GM18858 (cell line): ENCODE results near the gene IGLL5.

Experiments
- ATAC-seq: cut with Tn5 transposase; IDR thresholded peaks from one replicate; pipeline ENCODE4 v1.9.1; 2021; ENCODE audit not compliant: unreplicated experiment

IGLL5 gene

GRCh38 chr22:22887621-22888503 lies at the start of gene IGLL5:
TSS of gene IGLL5 (plus strand) at chr22:22887816. CDS start at chr22:22888054, 238 bp downstream.
- no peak for ATAC-seq

- ATAC-seq: no peak
These were observed 49.3 kb upstream of the IGLL5 start for GRCh38 chr22:22838148-22838786.

GRCh38 chr22:22839570-22840314 lies 47.9 kb upstream of the IGLL5 start:
- no peak for ATAC-seq

GRCh38 chr22:22840780-22841179 lies 46.8 kb upstream of the IGLL5 start:
- no peak for ATAC-seq

- ATAC-seq: no peak
These were observed 46.0 kb upstream of the IGLL5 start for GRCh38 chr22:22841598-22841997.

- no peak for ATAC-seq
These were observed 45.5 kb upstream of the IGLL5 start for GRCh38 chr22:22842085-22842484.

- ATAC-seq: no peak
These were observed 43.8 kb upstream of the IGLL5 start for GRCh38 chr22:22843848-22844247.

- no peak for ATAC-seq
These were observed 40.4 kb upstream of the IGLL5 start for GRCh38 chr22:22847241-22847640.

- ATAC-seq: no peak
These were observed 39.2 kb upstream of the IGLL5 start for GRCh38 chr22:22848364-22848866.

GRCh38 chr22:22849640-22850610 lies 37.7 kb upstream of the IGLL5 start:
- no peak for ATAC-seq

- ATAC-seq: no peak
These were observed 35.6 kb upstream of the IGLL5 start for GRCh38 chr22:22851969-22852368.

- ATAC-seq: no peak
These were observed 33.9 kb upstream of the IGLL5 start for GRCh38 chr22:22853713-22854112.

- ATAC-seq: no peak
These were observed 33.1 kb upstream of the IGLL5 start for GRCh38 chr22:22854466-22854865.

GRCh38 chr22:22855085-22855484 lies 32.5 kb upstream of the IGLL5 start:
- ATAC-seq: no peak

- no peak for ATAC-seq
These were observed 31.9 kb upstream of the IGLL5 start for GRCh38 chr22:22855617-22856308.

- ATAC-seq: no peak
These were observed 31.3 kb upstream of the IGLL5 start for GRCh38 chr22:22856364-22856763.

GRCh38 chr22:22856885-22857606 lies 30.6 kb upstream of the IGLL5 start:
- no peak for ATAC-seq

GRCh38 chr22:22857607-22858558 lies 29.7 kb upstream of the IGLL5 start:
- no peak for ATAC-seq
